Immature natural killer cell (primary cell): ENCODE measurements around the gene C16orf96. TPM values are rescaled to one million over a fixed set of nuclear protein-coding genes. Genes with fewer than 3 reads are reported as not detected.

Source experiments
- DNase-seq, 3 donors: peaks; one replicate each; pipeline ENCODE4 v3.0.0; 2022; ENCODE audit warnings: mixed read lengths in 1 of 3
- H3K27ac Mint-ChIP-seq, 6 donors: one replicate each; pipeline ENCODE4 v1.8.0; 2020; ENCODE audit warnings: mixed read lengths in 6 of 6, mild to moderate bottlenecking in 5 of 6, inconsistent platforms in 4 of 6, moderate library complexity in 3 of 6
- H3K27me3 Mint-ChIP-seq, 3 donors: one replicate each; pipeline ENCODE4 v1.8.0; 2020 to 2021; ENCODE audit warnings: low read depth in 3 of 3, mild to moderate bottlenecking in 3 of 3, mixed read lengths in 3 of 3, moderate library complexity in 3 of 3, inconsistent platforms in 1 of 3
- H3K36me3 Mint-ChIP-seq, 3 donors: one replicate each; pipeline ENCODE4 v1.8.0; 2020; ENCODE audit warnings: mixed read lengths in 3 of 3, inconsistent platforms in 2 of 3, mild to moderate bottlenecking in 2 of 3
- H3K4me1 Mint-ChIP-seq, 2 donors: one replicate each; pipeline ENCODE4 v1.8.0; 2020; ENCODE audit warnings: inconsistent platforms in 2 of 2, mild to moderate bottlenecking in 2 of 2, mixed read lengths in 2 of 2, moderate library complexity in 1 of 2
- H3K4me3 Mint-ChIP-seq, 5 donors: one replicate each; pipeline ENCODE4 v1.8.0; 2020; ENCODE audit warnings: mild to moderate bottlenecking in 5 of 5, mixed read lengths in 5 of 5, inconsistent platforms in 3 of 5, moderate library complexity in 3 of 5
- H3K9me3 Mint-ChIP-seq, 6 donors: one replicate each; pipeline ENCODE4 v1.8.0; 2020; ENCODE audit warnings: mild to moderate bottlenecking in 6 of 6, mixed read lengths in 6 of 6, inconsistent platforms in 4 of 6, moderate library complexity in 3 of 6
- polyA plus RNA-seq, 3 donors: library from polyadenylated mRNA; unstranded; fragments of 300-500 nt; fragmentation: Illumina TruSeq; gene quantifications; one replicate each; pipeline ENCODE4 v1.2.3, GENCODE V29; 2021

Gene C16orf96
- polyA plus RNA-seq, 3 donors from 2014 or later = not detected

DNA sequence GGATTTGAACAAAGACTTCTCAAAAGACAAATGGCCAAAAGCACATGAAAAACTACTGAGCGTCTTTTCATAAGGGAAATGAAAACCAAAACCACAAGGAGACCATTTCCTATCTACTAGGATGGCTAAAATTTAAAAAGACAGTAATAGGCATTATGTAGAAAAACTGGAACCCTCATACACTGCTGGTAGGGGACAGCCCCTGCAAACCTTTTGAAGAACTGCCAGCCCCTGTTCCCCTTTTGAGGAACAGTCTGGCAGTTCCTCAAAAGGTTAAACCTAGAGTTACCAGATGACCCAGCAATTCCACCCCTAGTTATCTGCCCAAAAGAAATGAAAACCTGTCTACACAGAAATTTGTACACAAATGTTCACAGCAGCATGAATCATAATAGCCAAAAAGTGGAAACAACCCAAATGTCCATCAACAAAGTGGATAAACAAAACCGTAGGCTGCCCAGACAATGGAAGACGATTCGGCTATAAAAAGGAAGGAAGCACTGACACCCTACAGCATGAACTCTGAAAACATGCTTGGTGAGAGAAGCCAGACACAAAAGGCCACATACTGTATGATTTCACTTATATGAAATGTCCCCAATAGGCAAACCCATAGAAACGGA lies 40.4 kb upstream of the C16orf96 start:
- Mint-ChIP-seq H3K4me1 (peaks cover 84 to 90% of the 10 kb centered on the region in 2 donors), H3K36me3 (peaks cover 10 to 16% (median 12%) of the 10 kb centered on the region in 3 donors)

GRCh38 chr16:4517812-4518680 lies 38.1 kb upstream of the C16orf96 start:
- Mint-ChIP-seq H3K36me3 (no peaks in the 10 kb centered on the region), H3K9me3 (no peaks in the 10 kb centered on the region), H3K4me1 (peaks cover 63 to 69% of the 10 kb centered on the region in 2 donors), H3K27ac (peak overlapping the region; percentile 16 to 97 (median 74)), H3K4me3 (peak overlapping the region in 1 of 5 donors; percentile 23), H3K27me3 (no peaks in the 10 kb centered on the region)
- no peak for DNase-seq

More for the DNA sequence above, 40.4 kb upstream of the C16orf96 start:
- Mint-ChIP-seq H3K9me3 (no peaks in the 10 kb centered on the region), H3K27me3 (peaks cover 0 to 5% (median 2%) of the 10 kb centered on the region in 3 donors), H3K4me3 (peak overlapping the region; percentile 80 to 90 (median 86)), H3K27ac (peak overlapping the region; percentile 96 to 99 (median 97))
- peak; percentile 40 to 47 (median 46) for DNase-seq

- no peak for DNase-seq
- Mint-ChIP-seq H3K4me1 (peaks cover 57 to 62% of the 10 kb centered on the region in 2 donors), H3K36me3 (no peaks in the 10 kb centered on the region), H3K27ac (peak overlapping the region; percentile 44 to 97 (median 66)), H3K9me3 (no peaks in the 10 kb centered on the region), H3K27me3 (no peaks in the 10 kb centered on the region), H3K4me3 (no peak overlapping the region)
Measured at GRCh38 chr16:4519274-4520058, 36.7 kb upstream of the C16orf96 start.

DNA sequence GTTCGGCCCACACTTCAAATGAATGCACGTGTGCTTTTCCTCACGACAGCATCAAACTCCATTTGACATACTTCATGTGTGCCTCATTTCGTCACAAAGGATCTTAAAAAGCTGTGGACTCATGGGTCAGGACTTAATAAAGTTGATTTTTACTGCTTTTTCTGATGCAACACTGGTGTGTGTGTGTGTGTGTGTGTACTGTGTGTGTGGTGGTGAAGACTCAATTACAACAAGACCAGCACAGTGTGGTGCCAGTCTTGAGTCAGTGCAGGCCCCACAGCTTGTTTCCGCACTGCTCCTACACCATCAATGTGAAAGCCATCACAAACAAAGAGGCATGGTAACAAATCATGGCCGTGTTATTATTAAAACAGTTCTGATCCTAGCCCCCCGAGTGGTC lies 35.2 kb upstream of the C16orf96 start:
- Mint-ChIP-seq H3K27me3 (no peaks in the 10 kb centered on the region), H3K9me3 (no peaks in the 10 kb centered on the region), H3K36me3 (no peaks in the 10 kb centered on the region), H3K4me1 (peaks cover 47 to 56% of the 10 kb centered on the region in 2 donors), H3K27ac (peak overlapping the region in 3 of 6 donors; percentile 7 to 97 (median 72)), H3K4me3 (no peak overlapping the region)
- no peak for DNase-seq

DNA sequence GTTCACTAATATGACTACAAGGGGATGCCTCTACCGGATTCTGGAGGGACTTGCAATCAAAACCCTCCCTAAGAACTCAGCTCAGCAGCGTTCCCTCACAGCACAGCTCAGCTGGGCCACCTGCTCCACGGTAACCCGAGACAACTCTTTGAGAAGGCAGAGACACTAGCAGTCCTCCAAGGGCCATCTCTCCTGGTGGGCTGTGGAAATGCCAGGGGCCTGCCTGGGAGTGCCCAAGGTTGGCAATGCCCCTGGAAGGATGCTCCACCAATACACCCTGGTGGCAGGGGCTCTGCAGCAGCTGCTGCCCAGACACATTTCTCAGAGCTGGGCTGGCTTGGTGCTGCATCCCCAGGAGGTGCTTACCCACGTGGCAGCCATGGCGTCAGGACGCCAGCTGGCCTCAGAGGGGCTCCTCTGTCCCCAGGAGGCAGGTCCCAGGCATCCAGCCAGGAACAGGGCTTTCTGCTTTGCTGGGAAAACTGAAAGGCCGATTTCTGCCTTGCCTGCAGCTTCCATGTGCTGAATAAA lies 34.0 kb upstream of the C16orf96 start:
- Mint-ChIP-seq H3K4me3 (no peak overlapping the region), H3K27me3 (peaks cover 0 to 2% (median 0%) of the 10 kb centered on the region in 3 donors), H3K9me3 (no peaks in the 10 kb centered on the region), H3K36me3 (no peaks in the 10 kb centered on the region), H3K27ac (peak overlapping the region in 2 of 6 donors; percentile 49 to 55), H3K4me1 (peaks cover 44 to 50% of the 10 kb centered on the region in 2 donors)
- no peak for DNase-seq

DNA sequence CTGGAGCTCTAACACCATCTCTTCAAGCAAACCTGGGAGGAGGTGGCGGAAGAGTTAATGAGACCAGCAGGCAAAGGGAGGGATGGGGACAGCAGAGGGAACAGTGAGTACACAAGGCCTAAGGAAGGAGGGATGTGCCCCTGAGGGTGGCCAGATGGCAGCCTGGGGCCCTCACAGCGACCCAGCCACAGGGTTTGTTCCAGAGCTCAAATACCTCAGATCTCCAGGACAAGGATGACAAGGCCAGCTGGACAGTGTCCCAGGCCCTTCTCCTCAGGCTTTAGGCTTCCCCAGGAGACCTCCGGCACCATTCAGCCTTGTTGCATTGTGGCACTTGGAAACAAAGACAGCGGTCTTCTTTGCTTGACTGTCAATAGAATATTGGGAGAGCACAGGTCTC lies 32.5 kb upstream of the C16orf96 start:
- H3K27me3 Mint-ChIP-seq = peaks cover 0 to 2% (median 0%) of the 10 kb centered on the region in 3 donors
- no peaks in the 10 kb centered on the region for H3K36me3 Mint-ChIP-seq
- H3K4me3 Mint-ChIP-seq = no peak overlapping the region
- H3K9me3 Mint-ChIP-seq = no peaks in the 10 kb centered on the region
- H3K27ac Mint-ChIP-seq = no peak overlapping the region
- H3K4me1 Mint-ChIP-seq = peaks cover 41 to 53% of the 10 kb centered on the region in 2 donors
- DNase-seq = no peak

- H3K36me3 Mint-ChIP-seq = no peaks in the 10 kb centered on the region
- H3K9me3 Mint-ChIP-seq = no peaks in the 10 kb centered on the region
- H3K27ac Mint-ChIP-seq = peak overlapping the region in 2 of 6 donors; percentile 28 to 49
- H3K4me3 Mint-ChIP-seq = no peak overlapping the region
- H3K4me1 Mint-ChIP-seq = peaks cover 43 to 53% of the 10 kb centered on the region in 2 donors
- H3K27me3 Mint-ChIP-seq = peaks cover 0 to 2% (median 0%) of the 10 kb centered on the region in 3 donors
- no peak for DNase-seq
Measured at GRCh38 chr16:4524571-4524970, 31.6 kb upstream of the C16orf96 start.

DNA sequence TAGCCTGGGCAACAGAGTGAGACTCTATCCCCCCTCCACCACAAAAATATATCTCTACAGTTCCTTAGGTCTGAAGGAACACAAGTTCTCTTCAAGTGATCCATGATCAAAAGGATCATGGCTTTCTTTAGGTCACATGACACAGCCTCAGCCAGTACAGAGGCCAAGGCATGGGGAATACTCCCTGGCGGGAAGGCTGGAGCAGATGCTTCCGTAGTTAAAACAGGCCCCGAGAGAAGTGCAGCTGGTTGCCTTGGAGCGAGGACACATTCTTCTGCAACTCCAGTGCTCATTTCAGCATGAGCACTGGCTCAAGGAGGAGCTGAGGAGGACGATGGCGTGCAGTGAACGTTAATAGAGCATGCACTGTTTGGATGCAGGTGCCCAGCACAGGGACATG lies 31.1 kb upstream of the C16orf96 start:
- H3K9me3 Mint-ChIP-seq = no peaks in the 10 kb centered on the region
- no peak for DNase-seq
- H3K36me3 Mint-ChIP-seq = no peaks in the 10 kb centered on the region
- peaks cover 0 to 2% (median 0%) of the 10 kb centered on the region in 3 donors for H3K27me3 Mint-ChIP-seq
- peaks cover 42 to 53% of the 10 kb centered on the region in 2 donors for H3K4me1 Mint-ChIP-seq
- H3K27ac Mint-ChIP-seq = no peak overlapping the region
- H3K4me3 Mint-ChIP-seq = no peak overlapping the region

DNA sequence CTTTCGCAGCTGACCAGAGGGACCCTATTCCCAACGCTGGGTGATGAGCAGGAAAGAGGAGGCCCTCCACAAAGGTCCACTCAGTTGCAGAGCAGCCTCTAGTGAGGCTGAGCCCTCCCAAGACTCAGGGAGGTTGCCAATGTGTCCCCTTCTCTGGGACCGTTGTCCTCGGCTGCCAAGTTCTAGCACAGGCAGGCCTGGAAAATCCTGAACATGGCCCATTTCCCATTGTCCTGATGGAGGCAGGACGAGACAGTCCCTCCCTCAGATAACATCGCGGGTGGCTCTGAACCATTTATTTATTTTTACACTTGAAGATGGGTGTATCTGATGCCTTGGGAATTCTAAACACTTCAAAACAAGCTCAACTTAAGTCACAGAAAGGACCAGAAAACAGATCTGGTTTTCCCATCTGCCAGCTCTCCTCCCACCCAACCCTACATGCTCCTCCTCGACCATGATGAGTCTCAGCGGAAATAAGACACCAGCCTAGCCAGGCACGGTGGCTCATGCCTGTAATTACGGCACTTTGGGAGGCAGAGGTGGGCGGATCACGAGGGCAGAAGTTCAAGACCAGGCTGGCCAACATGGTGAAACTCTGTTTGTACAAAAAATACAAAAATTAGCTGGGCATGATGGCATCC lies 30.4 kb upstream of the C16orf96 start:
- H3K4me1 Mint-ChIP-seq = peaks cover 42 to 51% of the 10 kb centered on the region in 2 donors
- H3K9me3 Mint-ChIP-seq = no peaks in the 10 kb centered on the region
- H3K4me3 Mint-ChIP-seq = no peak overlapping the region
- DNase-seq = no peak
- H3K27me3 Mint-ChIP-seq = peaks cover 0 to 2% (median 0%) of the 10 kb centered on the region in 3 donors
- peak overlapping the region in 2 of 6 donors; percentile 26 to 40 for H3K27ac Mint-ChIP-seq
- no peaks in the 10 kb centered on the region for H3K36me3 Mint-ChIP-seq

GRCh38 chr16:4529085-4530060 lies 26.8 kb upstream of the C16orf96 start:
- Mint-ChIP-seq H3K9me3 (no peaks in the 10 kb centered on the region), H3K27me3 (peaks cover 0 to 3% (median 2%) of the 10 kb centered on the region in 3 donors), H3K4me3 (peak overlapping the region in 4 of 5 donors; percentile 20 to 55 (median 37)), H3K36me3 (peaks cover 0 to 12% (median 0%) of the 10 kb centered on the region in 3 donors), H3K4me1 (peaks cover 60 to 68% of the 10 kb centered on the region in 2 donors), H3K27ac (peak overlapping the region; percentile 50 to 90 (median 76))
- DNase-seq = no peak

GRCh38 chr16:4531811-4532210 lies 24.3 kb upstream of the C16orf96 start:
- Mint-ChIP-seq H3K27ac (peak overlapping the region in 5 of 6 donors; percentile 30 to 62 (median 49)), H3K9me3 (no peaks in the 10 kb centered on the region), H3K4me1 (peaks cover 74 to 81% of the 10 kb centered on the region in 2 donors), H3K36me3 (peaks cover 0 to 13% (median 0%) of the 10 kb centered on the region in 3 donors), H3K4me3 (no peak overlapping the region), H3K27me3 (peaks cover 0 to 3% (median under 1%) of the 10 kb centered on the region in 3 donors)
- DNase-seq = no peak

DNA sequence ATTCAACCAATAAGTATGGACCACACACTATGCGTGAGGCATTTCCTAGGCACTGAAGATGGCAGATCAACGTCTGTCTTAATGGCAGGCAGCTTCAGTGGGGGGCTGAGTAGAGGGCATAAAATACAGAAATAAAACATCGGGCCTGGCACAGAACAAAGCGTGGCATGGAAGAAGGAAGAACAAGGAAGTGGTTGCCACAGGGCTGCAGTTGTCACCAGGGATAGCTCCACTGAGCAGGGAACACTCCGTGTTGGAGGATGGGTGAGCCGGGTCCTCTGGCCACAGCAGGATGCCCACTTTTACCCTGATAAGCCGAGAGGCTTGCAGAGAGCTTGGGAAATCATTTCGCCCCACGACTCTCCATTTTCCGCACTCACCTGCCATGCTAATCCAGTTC lies 23.9 kb upstream of the C16orf96 start:
- H3K4me1 Mint-ChIP-seq = peaks cover 74 to 81% of the 10 kb centered on the region in 2 donors
- peaks cover 0 to 13% (median 0%) of the 10 kb centered on the region in 3 donors for H3K36me3 Mint-ChIP-seq
- H3K27ac Mint-ChIP-seq = peak overlapping the region in 4 of 6 donors; percentile 30 to 62 (median 46)
- no peak for DNase-seq
- no peaks in the 10 kb centered on the region for H3K9me3 Mint-ChIP-seq
- H3K4me3 Mint-ChIP-seq = no peak overlapping the region
- peaks cover 0 to 3% (median 1%) of the 10 kb centered on the region in 3 donors for H3K27me3 Mint-ChIP-seq
